ENCODE results near the gene TNIP1.

- TF ChIP-seq PHF8 (IDR thresholded peaks at IDR 0.05; ENCODE audit: borderline replicate concordance, low read depth) = no peak
- TF ChIP-seq TP53 (CRISPR knock-in tag; IDR thresholded peaks at IDR 0.05) = no peak
- no peak for TF ChIP-seq ELK1 (IDR thresholded peaks at IDR 0.05; ENCODE audit: low read depth, low read length)
- no peak for TF ChIP-seq CEBPB (IDR thresholded peaks at IDR 0.05)
These were observed 93.1 kb downstream of the TNIP1 start for GRCh38 chr5:150987746-150988145.

Data from A549 (cell line).